NCI-H446 (cell line): Measurements from ENCODE around the gene VPS4A.

ENCODE experiments used
- DNase-seq, 2 experiments: peaks; one replicate each; lab custom pipeline; 2025; lab: John Stamatoyannopoulos, UW

VPS4A gene

DNA sequence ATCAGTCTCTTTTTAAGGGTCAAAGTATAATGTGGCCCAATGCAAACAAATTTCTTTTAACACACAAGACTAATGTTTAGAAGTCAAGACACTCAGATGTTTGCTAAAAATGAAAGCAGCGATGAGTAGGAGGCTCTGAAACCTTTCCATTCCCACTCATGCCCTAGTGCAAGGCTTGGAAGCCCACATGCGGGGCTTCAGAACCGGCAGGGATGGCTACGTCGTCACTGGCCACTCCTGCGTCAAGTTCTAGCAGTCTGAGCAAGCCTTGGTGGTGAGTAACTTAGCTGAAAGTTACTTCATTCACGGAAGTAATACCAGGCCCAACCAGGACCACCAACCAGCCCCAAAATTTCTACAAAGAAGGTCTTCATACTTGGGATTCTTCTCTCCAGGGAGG, 55.3 kb downstream of the VPS4A start:
- no peak for DNase-seq

- DNase-seq, result no peak
These were observed 56.8 kb downstream of the VPS4A start for GRCh38 chr16:69367980-69368379.

DNA sequence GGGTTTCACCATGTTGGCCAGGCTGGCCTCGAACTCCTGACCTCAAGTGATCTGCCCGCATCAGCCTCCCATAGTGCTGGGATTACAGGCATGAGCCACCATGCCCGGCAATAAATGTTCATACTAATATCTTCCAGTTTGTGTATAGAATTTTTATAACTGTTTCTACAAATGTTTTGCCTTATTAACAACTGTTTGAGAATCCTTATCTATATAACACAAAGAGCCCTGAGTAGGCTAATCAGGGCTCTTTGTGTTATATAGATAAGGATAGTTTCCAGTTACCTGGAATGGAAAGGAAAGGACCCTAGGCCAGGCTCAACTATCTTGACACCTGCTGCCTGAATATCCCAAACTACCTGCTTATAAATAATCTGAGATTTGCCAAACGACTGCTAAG, 57.7 kb downstream of the VPS4A start:
- DNase-seq, result no peak

DNA sequence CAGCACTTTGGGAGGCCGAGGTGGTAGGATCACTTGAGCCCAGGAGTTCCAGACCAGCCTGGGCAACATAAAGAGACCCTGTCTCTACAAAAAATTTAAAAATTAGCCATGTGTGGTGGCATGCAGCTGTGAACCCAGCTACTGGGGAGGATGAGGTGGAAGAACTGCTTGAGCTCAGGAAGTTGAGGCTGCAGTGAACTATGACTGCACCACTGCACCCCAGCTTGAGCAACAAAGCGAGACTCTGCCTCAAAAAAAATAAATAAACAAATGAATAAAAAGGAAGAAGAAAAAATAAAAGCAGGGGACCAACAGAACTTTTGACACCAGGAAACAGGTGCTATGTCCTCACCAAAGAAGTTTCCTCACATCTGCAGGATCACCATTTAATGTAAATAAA, 60.4 kb downstream of the VPS4A start:
- no peak for DNase-seq

DNA sequence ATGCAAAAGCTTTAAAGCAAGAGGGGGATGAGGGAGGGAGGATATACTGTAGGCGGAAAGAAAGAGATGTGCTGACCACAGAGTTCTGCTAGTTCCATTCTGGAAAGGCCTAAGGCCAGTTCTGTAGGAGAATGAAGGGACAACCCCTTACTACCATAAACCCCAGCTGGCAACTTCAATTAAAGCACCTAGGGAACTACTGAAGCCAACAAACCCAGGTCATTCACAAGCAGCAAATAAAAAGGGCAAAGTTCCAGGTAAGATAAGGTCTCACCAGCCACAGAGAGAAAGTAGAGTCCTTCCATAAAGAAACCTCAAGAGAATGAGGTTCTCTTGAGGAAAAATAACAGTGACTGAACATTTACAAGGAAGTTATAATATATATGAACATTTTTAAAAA, 61.9 kb downstream of the VPS4A start:
- no peak for DNase-seq
